ENCODE results near the gene CLRN3.

Gene CLRN3, protein sequence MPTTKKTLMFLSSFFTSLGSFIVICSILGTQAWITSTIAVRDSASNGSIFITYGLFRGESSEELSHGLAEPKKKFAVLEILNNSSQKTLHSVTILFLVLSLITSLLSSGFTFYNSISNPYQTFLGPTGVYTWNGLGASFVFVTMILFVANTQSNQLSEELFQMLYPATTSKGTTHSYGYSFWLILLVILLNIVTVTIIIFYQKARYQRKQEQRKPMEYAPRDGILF

DNA sequence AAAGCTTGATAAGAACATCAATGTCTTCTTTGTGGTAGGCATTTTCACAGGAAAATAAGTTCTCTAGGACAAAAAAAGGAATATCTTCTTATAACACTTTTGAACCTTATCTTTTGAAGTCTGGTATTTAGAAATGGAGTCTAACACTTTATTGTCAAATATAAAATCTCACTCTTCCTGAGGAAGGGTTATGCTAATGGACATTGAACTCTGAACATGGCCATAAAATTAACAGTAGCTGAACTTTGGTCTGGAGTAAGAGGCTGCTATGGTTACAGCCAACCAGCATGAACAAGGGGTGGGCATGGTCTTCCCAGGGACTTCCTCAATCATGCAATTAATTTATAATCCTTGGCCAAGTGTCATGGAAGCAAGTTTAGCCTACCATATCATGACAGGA is at the start of gene CLRN3:
Gene CLRN3, minus strand, starts transcription at position 199 of the 400 bp plus-strand sequence. Its CDS starts 157 bp downstream, at position 42.
- DNase-seq: no peak

DNA sequence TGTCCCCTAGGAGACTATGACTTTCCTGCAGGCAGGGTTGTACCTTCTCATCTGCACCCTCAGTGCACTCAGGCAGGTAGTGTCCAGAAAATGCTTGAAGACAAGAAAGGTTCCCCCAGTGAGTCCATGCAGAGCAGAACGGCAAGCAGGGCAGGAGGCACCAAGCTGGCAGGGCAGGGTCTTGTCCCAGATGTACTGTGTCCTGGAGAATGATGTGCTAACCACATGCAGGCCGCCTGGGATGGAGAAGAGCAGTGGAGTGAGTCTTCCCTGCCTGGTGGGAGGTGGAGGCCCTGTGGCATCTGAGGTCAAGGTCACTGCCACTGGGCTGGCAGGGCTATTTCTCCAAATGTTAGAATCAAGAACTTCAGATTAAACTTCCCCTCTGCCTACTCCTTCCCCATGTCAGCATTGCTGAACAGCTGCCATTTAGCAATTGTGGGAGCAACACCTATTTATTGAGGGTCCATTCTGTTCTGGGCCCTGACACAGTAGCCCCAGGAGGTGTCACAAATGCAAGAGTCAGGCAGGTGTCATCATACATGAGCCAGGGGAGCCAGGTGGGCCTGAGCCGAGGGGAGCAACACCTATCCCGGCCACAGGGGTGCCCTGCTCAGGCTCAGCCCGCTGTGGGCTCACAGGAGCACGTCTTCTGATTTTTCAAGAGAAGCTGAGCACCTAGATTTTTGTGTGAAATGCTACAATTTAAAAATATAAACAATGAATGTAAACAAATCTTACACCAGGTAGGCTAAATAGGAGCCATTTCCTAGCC is 48.3 kb upstream of the CLRN3 start:
- no peak for DNase-seq

DNA sequence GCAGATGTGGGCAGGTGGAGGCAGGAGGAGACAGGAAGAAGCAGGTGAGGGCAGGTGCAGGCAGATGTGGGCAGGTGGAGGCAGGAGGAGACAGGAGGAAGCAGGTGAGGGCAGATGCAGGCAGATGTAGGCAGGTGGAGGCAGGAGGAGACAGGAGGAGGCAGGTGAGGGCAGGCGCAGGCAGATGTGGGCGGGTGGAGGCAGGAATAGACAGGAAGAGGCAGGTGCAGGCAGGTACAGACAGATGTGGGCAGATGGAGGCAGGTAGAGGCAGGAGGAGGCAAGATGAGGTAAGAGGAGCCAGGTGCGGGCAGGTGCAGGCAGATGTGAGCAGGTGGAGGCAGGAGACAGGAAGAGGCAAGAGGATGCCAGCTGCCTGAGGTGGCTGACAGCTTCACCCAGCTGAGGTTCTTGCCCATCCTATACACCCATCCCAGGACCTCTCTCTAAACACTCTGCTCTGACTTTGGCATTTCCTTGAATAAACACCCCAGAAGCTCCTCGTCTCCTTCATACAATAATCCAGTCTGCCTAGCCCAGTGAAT is 47.1 kb upstream of the CLRN3 start:
- no peak for DNase-seq

DNA sequence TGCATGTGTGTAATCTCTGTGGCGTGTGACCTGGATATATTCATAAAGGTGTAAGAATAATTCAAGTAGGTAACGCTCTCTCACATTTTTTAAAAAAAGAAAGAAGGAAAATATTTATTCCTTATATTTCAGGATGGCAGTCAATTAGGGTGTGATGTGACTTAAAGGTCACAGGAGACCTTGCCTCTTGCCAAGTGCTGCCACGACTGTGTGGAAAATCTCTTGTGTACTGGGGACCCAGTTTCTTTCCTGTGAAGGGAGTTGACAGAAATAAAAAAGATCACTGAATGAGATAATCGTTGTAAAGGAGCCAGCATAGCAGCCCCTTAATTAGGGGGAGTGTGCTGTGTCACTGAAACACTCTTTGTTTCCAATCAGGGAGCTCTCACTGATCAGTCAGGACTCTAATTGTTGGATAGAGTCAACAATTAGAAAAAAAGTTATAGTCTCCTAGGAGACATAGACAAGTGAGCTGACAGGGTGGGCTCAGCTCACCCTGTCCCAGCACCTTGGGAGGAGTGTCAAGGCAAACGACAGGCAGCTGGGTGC is 45.2 kb upstream of the CLRN3 start:
- no peak for DNase-seq

DNA sequence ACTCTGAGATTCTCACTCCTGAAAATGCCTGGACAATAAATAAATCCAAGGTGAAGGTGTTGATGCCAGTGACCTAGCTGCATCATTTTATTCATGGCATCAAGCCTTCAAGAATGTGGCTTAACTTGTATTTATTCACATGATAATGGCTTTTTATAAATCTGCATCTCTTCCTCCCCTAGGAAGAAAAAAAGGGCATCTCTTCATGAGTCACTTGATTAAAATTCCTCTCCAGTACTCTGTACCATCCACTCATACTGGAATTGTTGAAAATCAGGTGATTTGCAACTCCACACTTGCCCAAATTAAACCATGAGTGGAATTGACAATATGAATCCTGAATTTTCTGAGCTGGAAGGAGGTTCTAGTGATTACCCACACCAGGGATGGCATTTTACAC is 44.3 kb upstream of the CLRN3 start:
- DNase-seq: no peak

DNA sequence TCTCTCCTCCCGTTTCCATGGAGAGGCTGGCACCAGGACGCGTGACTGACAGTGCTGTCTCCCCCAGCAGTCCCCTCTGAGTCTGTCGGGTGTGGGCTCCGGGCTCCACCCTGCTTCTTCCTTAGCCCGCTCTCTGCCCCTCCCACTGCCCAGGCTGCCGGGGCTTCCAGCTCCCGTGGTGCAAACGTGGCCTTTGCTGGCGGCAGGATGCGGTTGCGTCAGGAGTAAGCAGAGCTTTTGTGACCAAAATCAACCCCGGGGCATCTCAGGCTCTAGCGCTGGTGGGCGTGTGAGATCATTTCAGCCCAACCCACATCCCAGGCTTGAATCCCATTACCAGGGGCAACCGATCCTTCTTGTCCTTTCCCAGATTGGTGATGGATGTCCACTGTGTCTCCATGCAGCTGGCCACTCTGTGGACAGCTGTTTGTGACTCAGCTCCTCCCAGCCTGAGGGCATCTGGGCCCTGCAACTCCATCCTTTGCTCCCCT is 42.4 kb upstream of the CLRN3 start:
- DNase-seq: no peak

DNA sequence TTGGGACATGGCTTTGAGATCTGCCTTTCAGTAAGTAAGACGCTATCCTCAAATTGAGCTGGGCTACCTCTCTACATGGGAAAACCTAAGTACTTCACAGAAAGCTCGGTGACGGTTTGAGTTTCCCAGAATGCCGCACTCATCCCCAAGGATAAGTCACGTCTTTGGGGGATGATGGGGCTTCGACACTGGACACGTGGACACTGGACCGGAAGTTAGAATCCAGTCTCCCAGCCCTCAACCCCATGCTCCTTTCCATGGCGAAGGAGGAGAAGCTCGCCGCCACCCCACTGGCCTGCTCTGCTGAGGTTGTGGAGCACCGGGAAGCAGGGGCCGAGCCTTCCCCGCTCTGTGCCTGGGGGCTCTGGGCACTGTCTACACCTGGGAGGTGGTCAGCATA is 41.6 kb upstream of the CLRN3 start:
- no peak for DNase-seq

DNA sequence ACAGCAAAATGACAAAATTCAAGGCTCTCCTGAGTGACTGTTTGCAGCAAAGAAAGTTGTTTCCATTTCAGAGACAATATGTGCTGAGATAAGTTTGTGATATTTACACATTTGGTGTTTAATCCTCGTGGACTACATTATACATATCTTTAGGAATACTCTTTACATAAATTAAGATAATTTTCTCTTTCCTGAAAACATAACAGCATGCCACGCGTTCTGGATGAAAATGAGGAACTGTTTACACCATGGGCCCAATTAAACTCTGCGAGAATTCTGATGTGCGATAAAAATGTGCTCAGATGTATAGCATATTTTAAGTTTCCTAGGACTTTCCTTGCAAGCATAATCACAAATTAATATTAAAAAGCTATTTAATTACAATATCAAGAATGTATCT is 40.5 kb upstream of the CLRN3 start:
- DNase-seq: no peak

DNA sequence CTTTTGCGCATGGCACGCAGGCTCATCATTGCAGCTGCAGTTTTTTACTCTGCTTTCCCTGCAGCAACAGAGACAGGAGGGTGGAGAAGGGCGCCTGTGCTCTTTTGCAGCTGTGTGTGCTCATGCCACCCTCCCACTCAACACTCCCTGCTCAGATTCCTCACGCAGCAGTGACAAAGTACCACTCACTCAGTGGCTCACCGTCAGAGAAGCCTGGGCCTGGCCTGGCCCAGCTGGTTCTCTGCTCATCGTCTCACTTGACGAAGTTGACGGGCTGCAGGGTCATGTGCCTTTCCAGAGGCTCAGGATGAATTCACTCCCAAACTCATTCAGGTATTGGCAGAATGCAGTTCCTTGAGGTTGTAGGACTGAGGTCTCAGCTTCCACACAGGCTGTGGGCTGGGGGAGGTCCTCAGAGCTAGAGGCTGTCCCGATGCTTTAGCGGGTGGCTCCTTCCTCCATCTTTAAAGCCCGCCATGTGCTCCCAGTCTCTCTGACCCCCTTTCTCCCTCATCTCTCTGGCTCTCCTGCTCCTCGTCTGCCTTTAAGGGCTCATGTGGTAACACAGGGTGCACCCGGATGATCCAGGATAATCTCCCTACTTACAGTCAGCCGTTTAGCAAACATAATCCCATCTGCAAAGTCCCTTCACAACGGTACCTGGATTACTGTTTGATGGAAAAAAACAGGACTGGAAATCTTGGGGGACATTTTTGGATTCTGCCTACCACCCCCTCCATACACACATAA is 40.0 kb upstream of the CLRN3 start:
- no peak for DNase-seq

DNA sequence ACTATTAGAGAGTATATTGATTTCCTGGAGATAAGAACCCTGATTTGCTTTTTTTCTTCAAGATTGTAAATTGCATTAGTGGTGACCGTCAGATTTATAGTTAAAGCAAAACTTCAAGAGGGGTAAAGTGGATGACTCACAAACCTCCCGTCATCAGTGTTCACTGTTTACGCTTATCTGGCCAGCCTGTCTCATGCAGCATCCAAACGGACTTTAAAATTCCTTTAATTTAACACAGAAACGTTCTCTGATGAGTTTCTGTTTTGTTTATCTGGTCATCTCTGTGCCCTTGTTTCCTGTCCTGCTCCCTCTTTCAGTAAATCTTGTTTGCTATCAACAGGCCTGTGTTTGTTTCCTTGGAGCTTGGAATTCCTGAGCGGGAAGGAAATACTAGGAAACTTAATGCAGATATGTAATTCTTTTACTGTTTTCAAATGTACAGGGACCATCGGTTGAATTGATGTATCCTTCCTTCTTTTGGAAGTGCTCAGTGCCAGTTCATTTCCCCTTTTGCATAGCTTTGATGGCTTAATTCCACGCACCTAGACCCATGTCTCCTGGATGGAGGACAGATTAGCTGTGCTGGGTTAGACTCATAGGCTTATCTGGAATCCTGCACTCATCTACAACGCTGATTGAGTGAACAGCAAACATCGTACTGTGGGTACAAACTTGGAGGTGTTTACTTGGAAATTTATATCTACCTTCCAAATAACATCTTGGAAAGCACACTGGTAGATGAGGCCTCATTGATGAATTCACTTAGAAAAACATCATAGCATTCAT is 35.5 kb upstream of the CLRN3 start:
- DNase-seq: no peak

DNA sequence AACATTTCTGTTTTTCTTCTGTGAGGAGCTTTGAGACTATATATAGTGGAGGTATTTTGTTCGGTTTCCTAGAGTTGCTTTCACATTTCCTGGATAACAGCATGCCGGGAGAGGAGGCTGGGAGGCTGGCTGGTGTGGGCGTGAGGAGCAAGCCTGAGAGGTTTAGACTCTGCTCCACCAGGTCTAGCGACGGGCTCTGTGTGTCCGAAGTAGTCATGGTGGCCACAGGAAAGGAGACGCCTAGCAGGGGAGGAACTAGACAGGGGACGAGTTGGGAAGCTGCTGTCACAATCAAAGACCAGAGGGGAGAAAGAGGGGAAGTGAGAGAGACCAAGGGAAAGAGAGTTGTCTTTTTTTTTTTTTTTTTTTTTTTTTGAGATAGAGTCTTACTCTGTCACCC is 33.7 kb upstream of the CLRN3 start:
- no peak for DNase-seq

DNA sequence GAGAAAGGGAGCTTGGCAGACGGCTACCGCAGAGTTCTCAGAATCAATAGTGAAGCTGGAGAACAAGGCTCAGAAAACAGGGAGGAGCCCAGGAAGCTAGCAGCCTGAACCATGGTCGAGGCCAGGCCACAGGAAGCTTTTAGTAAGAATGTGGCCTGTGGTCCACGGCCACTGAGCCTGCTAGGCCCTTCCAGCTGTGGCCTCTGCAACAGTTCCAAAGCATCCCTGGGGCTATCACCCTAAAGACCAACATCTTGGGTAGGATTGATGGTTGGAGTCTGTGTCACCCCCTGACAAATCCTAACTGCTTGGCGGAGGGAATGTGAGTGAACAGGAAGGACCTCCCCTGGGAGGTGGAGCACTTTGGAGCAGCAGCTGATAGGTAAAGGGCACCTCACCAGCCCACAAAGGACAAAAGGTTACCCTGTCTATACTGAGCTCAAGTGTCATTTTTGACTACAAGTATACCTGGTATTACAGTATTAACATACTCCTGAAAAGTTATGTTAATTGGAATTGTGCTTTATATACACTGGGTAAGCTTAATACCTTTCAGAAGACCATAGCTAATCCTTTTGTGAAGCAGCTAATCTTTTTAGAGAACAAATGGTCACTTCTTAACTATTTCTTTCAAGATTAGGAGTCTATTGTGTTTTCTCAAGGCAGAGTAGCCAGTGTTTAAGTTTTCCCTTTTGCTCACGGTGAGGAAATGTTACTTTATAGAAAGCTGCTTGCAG is 32.9 kb upstream of the CLRN3 start:
- no peak for DNase-seq

DNA sequence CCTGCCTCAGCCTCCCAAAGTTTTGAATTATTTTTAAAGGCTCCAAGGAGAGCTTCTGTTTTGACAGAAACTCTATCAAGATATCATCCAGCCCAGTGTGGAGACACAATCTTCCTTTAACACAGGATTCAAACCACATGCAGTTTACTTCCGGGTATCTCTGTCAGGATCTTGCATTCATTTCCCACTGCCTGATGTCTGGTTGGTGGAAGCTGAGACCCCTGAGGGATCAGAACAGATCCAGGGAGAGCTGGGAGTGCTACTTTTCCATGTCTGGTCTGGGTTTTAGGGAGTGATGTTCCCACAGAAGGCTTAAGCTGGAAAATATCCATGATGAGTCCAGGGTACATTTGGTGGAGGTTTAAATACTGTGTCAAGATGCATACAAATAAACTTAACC is 30.9 kb upstream of the CLRN3 start:
- no peak for DNase-seq

DNA sequence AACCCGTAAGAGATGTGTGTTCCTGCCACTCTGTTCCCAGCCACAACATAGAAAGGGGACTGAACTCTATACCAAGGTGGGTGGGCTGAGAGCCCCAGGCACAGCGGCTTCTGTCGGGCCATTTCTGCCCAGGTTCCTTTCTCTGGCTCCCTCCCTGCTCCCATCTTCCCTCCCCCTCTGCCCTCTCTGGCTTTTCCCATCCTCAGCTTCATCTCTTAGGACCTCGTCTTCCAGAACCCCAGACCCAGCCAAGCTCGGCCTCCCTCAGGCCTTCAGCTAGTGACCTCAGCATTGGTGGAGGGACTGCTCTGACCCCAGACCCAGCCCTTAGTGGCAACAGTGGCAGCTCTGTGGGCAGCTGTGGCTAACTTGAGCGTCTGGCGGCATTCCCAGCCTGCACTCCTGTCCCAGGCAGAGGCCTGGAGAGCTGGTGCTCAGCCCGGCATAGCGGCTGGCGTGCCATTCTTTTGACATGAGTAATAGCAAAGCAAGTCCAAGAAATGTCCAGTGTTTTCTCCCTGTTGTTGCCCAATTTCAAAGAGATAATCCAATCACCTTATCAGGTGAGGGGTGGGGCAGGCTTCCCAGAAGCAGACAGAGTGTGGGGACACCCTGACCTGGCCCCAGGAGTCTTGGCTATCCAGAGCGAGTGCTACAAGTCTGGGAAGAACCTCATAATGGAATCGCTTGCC is 30.1 kb upstream of the CLRN3 start:
- DNase-seq: no peak

DNA sequence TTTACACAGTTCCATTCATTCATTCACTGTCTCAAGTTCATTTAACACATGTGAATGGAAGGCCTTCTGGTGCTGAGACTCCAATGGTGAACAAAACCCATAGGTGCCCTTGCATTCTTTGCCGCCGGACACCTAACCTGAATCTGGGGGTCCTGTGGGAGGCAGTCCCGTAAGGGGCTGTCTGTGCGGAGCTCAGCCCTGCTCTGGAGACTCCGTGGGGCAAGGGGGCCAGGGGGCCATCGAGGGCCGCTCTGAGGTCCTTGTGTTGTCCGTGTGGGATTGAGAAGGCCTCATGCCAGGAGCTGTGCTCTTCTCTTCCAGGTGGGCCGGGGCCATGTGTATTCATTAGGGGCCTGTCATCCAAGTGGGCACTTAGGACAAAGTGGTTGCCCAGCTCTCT is 29.5 kb upstream of the CLRN3 start:
- no peak for DNase-seq

DNA sequence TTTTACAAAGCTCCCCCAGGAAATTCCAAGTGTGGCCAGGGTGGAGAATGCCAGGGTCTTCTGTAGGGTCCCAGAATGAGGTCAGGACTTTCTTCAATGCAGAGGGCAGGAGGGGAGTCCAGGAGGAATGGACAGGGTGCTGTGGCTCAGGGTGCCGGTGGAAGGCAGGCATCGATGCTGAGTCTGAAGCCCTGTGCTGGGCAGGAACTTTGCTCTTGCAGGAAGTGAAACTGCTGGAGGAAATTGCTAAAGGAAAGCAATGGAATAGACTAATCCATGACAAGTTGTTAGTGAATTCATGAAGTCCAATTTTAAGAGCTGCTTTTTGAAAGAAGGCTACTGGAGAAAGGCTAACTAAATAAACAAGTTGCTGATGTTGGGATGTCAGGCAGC is 29.0 kb upstream of the CLRN3 start:
- no peak for DNase-seq

DNA sequence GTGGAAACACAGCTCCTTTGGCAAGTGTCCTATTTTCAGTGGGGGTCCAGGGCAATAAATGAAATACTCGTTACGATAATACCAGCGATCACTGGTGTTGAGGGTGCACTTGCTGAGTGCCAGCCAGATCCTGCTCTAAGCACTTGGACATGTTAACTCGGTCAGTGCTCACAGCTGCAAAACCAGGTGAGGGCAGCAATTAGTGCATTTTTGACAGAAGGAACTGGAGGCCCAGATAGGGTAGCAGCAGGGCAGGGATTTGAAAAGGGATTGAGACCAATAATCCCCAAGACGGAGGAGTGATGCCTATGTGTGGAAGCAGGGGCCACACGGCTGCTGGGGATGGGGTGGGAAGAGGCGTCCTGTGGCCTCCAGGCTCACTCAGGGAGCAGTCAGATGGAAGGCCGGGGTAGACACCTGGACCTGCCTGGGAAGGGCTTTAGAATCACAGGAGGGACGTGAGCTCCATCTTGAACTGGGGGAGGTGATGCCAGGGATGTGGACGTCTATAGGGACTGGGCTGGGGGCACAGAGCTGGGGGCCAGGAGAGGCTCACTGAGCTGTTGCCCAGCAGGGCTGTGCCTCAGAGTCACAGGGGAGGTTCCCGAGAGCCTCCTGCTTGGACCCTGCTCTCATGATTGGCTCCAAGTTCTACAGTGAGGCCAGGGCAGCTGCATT is 28.5 kb upstream of the CLRN3 start:
- no peak for DNase-seq

DNA sequence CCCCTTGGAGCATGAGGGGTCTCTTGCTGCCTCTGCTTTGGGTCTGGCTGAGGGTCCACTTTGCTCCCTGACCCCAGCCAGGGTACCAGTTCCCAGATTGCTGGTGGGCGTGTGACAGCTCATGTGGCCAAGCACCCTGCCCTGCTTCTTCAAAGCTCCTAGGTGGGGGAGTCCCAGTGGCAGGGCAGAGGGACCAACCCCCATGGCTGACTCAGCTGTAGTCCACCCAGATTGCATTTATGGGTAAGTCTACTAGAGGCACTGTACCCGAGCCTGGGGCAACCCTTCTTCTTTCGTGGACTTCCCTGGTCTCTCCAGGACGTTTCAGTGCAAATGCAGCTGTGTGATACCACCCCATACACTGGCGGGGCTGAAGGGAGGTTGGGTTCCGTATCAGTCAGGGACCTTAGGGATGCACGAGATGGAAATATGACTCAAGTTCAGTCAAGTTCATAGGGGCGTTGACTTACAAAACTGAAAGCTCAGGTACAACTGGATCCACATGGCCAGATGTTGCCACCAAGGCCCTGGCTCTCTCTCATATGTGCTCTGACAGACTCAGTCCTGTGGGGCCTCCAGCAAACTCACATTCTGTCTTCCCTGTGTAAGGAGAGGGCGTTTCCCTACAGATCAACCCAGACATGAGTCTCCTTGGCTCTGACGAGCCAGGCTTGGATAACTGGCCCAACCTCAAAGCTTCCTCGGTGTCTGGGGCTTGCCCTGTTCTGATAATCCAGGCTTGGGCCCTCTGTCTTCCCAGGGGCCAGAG is 27.7 kb upstream of the CLRN3 start:
- DNase-seq: no peak

DNA sequence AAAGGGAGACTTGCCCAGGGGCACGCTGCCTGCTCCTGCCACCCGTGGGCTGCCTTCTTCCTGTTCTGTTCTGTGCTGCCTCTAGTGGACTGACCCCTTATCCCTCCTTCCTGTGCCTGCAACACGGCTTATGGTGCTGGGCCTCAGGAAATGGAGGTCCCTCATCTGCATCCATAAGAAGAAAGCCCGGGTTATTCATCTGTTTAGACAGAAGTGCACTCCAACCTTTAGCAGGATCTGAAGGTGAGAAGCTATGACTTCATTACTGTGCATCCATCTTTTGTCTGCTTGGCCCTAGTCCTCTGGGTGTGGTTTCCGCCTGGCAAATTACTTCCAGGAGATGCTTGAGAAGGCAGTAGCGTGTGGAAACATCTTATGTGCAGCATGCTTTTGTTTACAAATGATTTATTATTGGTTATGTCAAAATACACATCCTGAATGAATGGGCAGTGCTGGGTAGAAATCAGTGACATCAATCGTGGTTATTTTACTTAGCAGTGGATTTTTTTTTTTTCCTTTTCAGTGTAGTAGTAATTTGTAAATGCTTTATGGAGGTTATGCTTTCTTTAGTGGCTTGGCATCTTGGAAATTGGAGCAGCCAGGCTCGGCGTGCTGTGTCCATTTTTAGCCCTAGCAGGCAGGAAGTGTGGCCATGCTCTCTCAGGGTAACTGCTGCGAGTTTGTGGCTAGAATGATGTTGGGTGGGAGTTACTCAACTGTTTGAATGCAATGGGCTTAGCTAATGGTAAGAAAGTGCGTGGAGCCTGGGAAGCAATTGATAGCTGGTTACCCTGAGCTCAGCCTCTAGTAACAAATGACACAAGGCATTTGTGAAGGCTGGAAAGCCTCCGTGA is 26.9 kb upstream of the CLRN3 start:
- no peak for DNase-seq
